GM21390 (cell line): Measurements from ENCODE around the gene ATP6V0A4.
"Not testable (repeated sequence)": the region's sequence is repeated elsewhere in the genome, so short reads cannot be mapped to it uniquely, and the experiment has no call there.

Source experiments
- ATAC-seq: cut with Tn5 transposase; IDR thresholded peaks from one replicate; pipeline ENCODE4 v1.9.1; 2021; ENCODE audit not compliant: unreplicated experiment

ATP6V0A4 gene

DNA sequence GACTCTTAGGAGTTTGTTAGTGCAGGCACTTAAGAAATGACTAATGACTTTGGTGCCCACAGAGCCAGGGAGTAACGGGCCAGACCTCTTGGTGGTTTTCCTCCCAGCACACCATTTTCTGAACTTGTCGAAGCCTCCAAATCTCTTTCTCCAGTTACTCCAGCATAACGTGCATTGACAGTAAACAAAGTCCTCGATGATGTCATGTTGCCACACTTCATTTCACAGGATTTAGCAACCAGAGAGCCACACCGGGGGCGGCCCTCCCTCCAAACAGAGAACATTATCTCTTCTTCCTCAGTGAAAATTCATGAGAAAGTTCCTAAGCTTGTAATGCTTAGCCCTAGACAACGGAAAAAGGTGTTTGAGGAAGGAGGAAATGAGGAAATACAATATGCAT, 92.8 kb downstream of the ATP6V0A4 start:
- ATAC-seq: no peak

DNA sequence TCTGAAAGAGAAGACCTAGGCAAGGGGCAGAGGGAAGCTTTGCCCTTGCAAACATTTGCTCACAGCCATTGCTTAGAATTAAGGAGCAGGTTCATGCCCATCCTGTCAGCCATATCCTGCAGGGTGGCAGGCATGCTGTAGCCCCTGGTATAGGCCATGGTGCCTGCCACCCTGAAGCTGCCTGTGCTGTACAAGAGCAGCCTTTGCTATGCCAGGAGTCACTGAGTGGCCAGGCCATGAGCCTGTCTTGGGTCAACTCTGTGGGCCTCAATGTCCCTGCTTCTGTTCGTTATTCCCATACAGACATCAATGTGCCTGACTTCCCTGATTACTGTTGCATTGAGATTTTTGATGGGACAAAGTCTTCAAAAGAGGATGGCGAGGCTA, 96.5 kb downstream of the ATP6V0A4 start:
- no peak for ATAC-seq

DNA sequence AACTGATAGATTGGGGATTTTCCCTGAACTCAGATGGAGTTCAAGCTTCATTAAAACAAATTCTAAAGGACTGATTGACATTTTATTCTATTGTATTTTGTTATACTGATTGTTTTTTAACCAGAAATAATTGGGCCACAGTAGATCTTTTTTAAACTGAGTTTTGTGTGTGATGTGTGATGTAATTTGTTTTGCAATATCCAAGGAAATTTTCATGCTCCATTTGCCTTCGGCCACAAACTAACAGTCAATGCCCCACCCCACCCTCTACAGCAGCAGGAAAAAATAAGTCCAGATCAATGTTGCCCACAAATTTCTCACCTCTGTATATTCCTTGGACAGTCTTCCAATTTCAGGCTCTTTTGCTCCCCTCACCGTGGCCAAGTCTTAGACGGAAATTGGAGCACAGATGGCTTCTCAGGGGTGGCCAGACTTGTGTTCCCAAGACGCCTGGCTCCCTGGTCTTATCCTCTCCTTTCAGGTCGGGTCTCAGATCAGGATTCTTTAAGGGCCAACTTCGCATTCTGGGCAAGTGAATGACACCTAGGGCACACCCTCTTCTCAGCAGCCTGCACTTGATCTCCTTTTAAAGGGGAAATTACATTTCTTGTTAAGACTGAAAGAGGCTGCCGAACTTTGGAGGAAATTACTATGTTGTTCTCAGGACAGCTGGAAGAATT, 97.0 kb downstream of the ATP6V0A4 start, which contains the start of gene SVOPL:
Gene SVOPL (minus strand): TSS at position 506 of the 680 bp plus-strand sequence. CDS start 22,317 bp downstream, outside the sequence.
- ATAC-seq: no peak

DNA sequence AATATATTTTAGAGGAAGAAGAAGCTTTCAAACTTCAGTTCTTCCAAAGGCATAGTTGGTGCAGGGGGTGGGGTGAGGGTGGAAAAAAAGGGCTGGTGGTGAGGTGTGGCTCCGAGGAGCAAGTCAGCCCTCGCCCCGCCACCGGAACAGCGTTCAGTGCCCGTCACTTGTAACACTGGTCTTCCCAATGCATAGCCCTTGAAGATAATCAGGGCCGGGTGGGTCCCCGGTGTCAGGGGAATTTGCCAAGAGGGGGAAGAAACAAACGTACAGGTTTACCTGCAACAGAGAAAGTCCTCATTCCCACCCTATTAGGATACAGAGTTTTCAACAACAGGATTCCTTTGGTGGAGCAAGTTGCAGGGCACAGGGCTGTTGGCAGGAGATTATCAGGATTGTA, 98.3 kb downstream of the ATP6V0A4 start:
- ATAC-seq: no peak

DNA sequence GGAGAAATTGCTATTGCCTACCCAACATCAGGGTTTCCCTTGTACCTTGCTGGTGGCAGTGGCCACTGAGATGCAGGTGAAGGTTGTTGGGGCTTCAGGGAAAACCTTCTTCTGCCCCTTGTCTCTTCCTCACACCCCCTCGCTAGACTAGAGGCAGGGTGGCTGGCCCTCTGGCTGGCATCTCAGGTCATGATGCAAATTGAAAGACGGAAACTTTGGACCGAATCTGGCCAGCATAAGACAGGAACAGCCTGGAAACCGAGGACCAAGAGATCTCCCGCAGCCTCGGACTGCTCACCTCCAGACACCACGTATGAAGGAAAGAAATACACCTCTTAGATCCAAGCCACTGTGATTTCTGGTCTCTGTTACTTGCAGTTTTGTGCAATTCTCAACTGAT, 99.7 kb downstream of the ATP6V0A4 start:
- ATAC-seq: no peak

DNA sequence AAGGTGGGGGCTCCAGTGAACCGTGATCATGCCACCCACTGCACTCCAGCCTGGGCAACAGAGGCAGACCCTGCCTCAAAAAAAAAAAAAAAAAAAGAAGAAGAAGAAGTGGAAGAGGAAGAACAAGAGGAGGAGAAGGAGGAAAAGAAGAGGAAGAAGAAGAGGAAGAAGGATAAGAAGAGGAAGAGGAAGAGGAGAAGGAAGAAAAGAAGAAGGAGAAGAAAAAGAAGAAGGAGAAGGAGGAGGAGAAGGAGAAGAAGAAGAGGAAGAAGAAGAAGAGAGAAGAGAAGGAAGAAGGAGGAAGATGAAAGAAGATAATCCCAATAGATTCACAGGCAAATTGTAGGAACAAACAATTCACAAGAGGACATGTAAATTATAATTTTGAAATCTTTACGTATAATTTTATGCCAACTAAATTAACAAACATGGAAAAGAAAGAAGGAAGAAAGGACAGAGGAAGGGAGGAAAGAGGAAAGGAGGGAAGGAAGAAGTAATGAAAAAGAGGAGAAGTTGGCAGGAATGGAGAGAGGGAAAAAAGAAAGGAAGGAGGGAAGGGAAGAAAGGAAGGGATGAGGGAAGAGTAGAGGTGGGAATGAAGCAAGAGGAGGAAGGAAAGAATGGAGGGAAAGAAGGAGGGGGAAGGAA, 100.3 kb downstream of the ATP6V0A4 start:
- ATAC-seq: no peak

DNA sequence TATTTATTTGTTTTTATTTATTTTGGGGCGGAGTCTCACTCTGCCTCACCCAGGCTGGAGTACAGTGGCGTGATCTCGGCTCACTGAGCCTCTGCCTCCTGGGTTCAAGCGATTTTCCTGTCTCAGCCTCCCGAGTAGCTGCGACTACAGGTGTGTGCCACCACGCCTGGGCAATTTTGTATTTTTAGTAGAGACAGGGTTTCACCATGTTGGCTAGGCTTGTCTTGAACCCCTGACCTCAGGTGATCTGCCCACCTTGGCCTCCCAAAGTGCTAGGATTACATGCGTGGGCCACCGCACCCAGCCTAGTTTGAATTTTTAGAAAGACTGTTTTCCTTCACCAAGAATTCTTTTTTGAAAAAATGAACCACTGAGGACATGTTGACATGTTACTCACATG, 102.2 kb downstream of the ATP6V0A4 start:
- ATAC-seq: not testable (repeated sequence)

DNA sequence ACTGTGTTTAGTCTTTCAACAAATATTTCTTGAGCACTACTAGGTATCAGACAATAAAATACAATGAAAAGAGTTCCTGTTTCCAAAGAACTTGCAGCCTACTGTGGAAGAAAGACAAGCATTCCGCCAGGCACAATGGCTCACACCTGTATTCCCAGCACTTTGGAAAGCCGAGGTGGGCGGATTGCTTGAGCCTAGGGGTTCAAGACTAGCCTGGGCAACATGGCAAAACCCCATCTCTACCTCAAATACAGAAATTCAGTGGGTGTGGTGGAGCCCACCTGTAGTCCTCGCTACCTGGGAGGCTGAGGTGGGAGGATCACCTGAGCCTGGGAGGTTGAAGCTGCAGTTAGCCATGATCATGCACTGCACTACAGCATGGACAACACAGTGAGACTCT, 102.9 kb downstream of the ATP6V0A4 start:
- no peak for ATAC-seq

DNA sequence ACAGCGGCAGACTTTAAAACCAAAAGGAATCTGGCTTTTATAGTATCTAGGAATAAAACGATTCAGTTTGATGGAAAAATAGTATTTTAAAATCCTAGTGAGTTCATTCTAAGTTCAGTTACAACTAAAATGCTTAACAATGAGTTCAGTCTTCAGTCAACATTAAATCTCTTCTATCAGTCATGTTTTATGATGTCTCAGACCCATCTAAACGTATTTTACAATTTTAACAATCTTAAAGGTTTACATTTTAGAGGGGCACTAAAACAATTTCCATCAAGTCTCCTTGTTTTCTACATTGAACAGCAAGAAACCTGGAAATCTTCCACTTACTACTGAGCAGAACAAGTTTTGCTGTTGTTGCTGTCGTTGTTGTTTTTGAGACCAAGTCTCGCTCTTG, 106.8 kb downstream of the ATP6V0A4 start:
- ATAC-seq: no peak

DNA sequence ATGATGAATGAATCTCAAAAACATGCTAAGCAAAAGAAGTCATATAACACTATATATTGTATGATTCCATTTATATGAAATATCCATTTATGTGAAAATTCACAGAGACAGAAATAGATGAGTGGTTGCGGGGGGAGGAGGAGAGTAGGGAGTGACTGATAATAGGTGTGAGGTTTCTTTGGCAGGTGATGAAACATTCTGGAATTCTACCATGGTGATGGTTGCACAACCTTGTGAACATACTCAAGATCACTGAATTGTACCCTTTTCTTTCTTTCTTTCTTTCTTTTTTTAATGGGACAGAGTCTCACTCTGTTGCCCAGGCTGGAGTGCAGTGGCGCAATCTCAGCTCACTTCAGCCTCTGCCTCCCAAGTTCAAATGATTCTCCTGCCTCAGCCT, 107.5 kb downstream of the ATP6V0A4 start:
- no peak for ATAC-seq

DNA sequence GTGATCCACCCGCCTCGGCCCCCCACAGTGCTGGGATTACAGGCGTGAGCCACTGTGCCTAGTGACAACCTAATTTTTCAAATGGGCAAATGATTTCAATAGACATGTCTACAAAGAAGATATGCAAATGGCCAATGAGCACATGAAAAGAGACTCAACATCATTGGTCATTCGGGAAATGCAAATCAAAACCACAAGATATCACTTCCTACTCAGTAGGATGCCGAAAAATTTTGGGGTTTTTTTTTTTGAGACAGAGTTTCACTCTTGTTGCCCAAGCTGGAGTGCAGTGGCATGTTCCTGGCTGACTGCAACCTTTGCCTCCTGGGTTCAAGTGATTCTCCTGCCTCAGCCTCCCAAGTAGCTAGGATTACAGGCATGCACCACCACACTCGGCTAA, 110.0 kb downstream of the ATP6V0A4 start:
- ATAC-seq: not testable (repeated sequence)

DNA sequence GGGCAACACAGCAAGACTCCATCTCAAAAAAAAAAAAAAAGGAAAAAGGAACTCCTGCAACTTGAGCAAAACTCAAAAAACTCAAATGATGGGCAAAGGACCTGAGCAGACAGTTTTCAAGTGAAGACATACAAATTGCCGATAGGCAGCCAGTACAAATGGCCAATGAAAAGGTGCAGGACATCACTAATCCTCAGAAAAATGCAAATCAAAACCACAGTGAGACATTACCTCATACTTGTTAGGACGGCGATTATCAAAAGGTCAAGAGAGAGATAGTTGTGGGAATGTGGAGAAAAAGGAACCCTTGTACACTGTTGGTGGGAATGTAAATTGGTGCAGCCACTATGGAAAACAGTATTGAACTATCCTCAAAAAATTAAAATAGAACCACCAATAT, 113.7 kb downstream of the ATP6V0A4 start:
- ATAC-seq: no peak

DNA sequence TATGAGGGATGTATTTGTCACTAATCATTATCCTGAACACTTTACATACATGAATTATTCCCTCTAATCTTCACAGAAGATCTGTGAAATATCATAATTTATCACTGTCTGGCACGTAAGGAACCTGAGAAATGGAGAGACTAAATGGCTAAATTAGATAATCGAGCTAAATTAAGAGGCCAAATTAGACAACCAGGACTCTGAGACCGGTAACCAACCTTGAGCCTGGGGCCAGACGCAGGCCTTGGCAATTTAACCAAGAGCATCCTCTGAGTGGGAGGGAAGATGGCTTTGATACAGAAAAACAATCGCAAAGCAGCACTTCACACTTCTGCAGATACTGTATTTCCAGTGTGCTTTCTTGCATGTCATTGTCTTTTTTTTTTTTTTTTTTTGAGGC, 118.2 kb downstream of the ATP6V0A4 start:
- no peak for ATAC-seq

DNA sequence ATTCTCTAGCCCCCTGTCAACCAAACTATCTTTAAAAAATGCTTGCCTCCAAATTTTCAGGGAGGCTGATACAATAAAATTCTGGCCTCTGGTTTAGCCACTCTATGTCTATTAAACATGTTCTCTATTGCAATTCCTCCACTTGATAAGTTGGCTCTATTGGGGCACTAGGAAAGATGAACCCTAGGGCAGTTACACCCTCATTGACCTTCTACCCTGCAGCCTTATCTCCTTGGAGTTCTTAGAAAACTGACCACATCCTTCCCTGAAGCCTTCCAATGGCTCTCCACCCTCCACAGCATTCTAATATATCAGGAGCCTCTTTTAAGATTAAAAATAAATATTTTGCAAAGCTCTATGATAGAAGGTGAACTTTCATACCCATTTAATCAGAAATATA, 127.4 kb downstream of the ATP6V0A4 start:
- ATAC-seq: no peak

DNA sequence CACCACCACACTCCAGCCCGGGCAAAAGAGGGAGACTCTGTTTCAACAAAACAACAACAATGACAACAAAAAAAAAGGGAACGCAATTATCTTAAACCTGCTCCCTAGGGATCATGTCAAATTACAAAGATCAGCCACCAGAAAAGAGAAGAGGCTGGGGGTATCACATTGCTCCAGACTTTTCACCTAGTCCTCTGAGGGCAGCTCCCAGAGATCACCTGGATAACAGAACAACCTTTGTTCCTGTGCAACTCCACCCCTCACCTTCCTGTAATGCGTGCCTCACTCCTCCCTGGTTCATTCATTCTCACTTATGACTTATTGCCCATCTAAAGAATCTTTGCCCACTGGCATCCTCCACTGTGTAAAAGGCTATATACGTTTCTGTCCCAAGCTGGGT, 128.6 kb downstream of the ATP6V0A4 start:
- no peak for ATAC-seq

DNA sequence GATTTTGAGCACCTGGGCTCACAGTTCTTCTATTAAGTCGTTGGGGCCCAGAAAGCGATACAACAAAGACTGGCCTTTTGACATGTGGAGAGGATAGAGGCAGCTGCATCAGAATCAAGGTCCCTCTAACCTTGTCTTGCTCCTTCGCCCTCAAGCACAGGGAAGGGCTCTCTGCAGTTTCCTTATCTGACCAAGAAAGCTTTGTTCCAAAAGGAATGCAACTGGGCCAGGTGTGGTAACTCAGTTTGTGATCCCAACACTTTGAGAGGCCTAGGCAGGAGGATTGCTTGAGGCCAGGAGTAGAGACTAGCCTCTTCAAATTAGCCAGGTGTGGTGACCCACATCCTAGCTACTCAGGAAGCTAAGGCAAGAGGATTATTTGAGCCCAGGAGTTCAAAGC, 129.1 kb downstream of the ATP6V0A4 start:
- no peak for ATAC-seq

DNA sequence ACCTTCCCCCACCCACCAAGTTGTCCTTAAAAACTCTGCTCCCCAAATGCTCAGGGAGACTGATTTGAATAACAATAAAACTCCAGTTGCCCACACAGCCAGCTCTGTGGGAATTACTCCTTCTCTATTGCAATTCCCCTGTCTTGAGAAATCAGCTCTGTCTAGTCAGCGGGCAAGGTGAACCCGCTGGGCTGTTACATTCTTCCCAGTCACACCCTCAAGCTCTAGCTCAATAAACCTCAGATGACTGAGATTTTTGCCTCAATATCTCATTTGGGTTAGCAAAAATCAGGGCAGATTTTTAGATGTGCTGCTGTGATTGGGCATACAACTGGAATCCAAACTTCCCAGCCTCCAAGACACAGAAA, 129.8 kb downstream of the ATP6V0A4 start:
- ATAC-seq: no peak

DNA sequence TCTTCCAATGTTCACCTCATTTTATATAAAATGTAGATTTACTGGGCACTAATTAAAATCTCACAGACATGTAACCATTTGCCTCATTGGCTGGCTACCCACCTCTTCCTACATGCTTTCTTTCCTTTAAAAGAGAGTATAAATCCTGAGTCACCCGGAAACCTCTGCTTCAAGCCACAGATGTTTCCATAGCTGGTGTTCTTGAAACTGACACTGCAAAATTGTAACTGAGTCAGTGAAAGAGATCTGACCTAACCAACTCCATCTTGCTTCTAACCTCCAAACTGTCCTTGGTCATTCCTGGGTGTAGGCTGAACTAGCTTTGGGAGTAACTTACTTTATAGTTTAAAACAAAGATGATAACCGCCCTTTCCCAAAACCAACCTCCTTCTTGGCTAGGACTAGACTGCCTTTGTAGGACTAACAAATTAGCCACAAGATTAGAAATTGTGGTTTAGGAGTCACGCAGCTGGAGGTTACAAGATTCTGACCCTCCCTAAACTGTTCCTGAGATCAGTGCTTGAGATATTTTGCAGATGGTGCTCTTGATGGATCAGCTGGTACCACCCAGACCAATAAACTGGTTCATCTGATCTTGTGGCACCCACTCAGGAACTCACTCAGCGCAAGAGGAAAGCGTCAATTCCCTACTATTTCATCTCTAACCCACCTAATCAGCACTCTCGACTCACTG, 130.3 kb downstream of the ATP6V0A4 start:
- no peak for ATAC-seq

DNA sequence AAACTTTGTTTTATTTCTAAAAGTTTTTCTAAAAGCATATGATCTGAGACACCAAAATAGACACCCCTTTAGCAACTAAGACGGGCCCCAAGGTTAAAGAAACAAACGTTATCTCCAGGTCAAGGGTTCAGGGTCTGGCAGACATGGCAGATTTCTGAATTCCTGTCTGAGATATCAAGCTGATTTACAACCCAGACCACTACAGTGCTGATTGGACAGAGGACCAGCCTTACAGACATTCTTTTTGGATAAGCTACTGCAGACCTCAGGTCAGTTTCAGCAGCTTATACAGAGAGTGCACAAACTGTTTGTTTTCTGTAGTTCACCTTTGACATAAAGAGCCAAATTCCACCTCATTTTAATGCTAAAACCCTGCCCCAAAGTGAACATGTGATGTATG, 131.6 kb downstream of the ATP6V0A4 start:
- no peak for ATAC-seq

DNA sequence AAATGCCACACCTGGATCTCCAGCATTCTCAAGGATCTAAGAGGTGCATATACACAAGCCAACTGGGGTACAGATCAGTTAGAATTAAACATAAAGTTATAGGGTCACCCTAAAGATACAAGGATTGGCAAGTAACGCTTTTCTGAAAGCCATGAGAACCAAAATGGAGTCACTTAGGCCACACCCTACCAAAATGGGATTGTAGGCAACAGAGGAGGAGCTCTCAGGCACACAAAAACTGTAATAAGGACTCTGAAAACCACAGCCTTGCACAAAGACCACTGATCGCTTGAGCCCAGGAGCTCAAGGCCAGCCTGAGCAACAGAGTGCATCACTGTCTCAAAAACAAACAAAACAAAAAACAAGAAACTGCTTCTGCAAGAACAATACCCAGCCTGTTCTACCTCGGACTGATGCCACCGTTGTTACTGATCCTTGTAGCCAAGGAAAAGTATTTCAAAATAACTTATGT, 132.3 kb downstream of the ATP6V0A4 start:
- ATAC-seq: no peak

DNA sequence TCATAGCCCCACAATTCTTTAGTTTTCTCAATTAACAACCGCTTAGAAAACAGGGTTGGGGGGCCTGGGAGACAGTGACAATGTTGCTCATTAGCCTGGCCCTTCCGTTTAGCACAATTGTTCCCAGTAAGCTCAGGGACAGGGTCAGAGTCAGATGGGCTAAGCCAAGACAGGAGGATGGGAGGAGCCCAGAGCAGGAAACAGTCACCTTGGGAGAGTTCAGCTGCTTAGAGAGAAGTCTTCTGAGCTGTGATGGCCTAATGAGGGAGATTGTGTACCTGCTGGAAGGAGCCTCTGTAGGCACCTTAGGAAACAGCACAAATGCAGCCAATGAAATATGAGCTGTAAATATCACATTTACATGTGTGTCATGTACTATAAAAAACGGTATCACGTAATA, 132.7 kb downstream of the ATP6V0A4 start:
- ATAC-seq: no peak
